ENCODE measurements around the gene NLE1. TPM values are rescaled to one million over a fixed set of nuclear protein-coding genes. Genes with fewer than 3 reads are reported as not detected.

NLE1 gene
- total and polyA plus RNA-seq, 2 experiments from 2014 or later: 3.9 to 12.7 TPM

DNA sequence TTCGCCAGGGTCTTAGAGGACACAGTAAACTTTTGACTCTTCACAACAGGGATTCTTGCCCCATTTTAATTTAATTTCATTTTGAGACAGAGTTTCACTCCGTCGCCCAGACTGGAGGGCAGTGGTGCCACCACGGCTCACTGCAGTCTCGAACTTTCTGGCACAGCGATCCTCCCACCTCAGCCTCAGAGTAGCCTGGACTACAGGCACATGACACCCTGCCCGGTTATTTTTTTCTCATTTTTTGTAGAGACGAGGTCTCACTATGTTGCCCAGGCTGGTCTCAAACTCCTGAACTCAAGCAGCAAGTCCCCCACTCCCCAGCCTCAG is 329 bp upstream of the NLE1 start:
- peak overlapping the region; percentile 61 for H2AFZ ChIP-seq

DNA sequence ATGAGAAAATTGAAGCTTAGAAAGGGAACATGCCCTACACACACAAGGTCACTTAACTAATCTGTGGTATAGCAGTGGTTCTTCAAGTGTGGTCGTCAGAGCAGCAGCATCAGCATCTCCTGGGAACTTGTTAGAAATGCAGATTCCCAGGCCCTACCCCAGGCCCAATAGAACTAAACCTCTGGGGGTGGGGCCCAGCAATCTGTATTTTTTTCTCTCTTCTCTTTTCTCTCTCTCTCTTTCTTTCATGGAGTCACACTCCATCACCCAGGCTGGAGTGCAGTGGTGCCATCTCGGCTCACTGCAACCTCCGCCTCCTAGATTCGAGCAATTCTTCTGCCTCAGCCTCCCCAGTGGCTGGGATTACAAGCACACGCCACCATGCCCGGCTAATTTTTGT is 3.9 kb downstream of the NLE1 start:
- H3K27me3 ChIP-seq: no peaks in the 10 kb centered on the region
- H3K4me3 ChIP-seq: no peak overlapping the region
- no peaks in the 10 kb centered on the region for H3K9me3 ChIP-seq (ENCODE audit: low read depth)
- peaks cover 4% of the 10 kb centered on the region for H3K4me1 ChIP-seq (ENCODE audit: insufficient read depth)
- no peaks in the 10 kb centered on the region for H3K36me3 ChIP-seq (replicated peaks; ENCODE audit: insufficient read depth, low read depth)
- WGBS (ENCODE audit: low lambda C conversion rate, missing lambda C conversion rate): over 99% methylated on average over 6 of the region's 6 CpGs
- no peak for TF ChIP-seq EZH2phosphoT487 (IDR thresholded peaks at IDR 0.05; ENCODE audit: low read depth, severe bottlenecking, unreplicated experiment)
- TF ChIP-seq, protein P1, sequence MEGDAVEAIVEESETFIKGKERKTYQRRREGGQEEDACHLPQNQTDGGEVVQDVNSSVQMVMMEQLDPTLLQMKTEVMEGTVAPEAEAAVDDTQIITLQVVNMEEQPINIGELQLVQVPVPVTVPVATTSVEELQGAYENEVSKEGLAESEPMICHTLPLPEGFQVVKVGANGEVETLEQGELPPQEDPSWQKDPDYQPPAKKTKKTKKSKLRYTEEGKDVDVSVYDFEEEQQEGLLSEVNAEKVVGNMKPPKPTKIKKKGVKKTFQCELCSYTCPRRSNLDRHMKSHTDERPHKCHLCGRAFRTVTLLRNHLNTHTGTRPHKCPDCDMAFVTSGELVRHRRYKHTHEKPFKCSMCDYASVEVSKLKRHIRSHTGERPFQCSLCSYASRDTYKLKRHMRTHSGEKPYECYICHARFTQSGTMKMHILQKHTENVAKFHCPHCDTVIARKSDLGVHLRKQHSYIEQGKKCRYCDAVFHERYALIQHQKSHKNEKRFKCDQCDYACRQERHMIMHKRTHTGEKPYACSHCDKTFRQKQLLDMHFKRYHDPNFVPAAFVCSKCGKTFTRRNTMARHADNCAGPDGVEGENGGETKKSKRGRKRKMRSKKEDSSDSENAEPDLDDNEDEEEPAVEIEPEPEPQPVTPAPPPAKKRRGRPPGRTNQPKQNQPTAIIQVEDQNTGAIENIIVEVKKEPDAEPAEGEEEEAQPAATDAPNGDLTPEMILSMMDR (IDR thresholded peaks at IDR 0.05; ENCODE audit: poor library complexity): no peak
- no peak for TF ChIP-seq EZH2 (IDR thresholded peaks at IDR 0.05; ENCODE audit: borderline replicate concordance)
- no peaks in the 10 kb centered on the region for H3K9me2 ChIP-seq (replicated peaks; ENCODE audit: insufficient read depth)
- H3K4me2 ChIP-seq: no peak overlapping the region
- no peak overlapping the region for H3K27ac ChIP-seq
- peaks cover 14% of the 10 kb centered on the region for H3K79me2 ChIP-seq
- DNase-seq (ENCODE audit: low spot score): no peak
- H4K20me1 ChIP-seq (ENCODE audit: insufficient read depth, poor library complexity, severe bottlenecking): no peaks in the 10 kb centered on the region
- H2AFZ ChIP-seq: no peak overlapping the region

More for the DNA sequence above, 329 bp upstream of the NLE1 start:
- Histone ChIP-seq H3K4me1 (ENCODE audit: insufficient read depth) (peaks cover 4% of the 10 kb centered on the region), H3K9me2 (replicated peaks; ENCODE audit: insufficient read depth) (no peaks in the 10 kb centered on the region), H3K9me3 (ENCODE audit: low read depth) (no peaks in the 10 kb centered on the region), H3K36me3 (replicated peaks; ENCODE audit: insufficient read depth, low read depth) (no peaks in the 10 kb centered on the region), H3K4me3 (no peak overlapping the region), H4K20me1 (ENCODE audit: insufficient read depth, poor library complexity, severe bottlenecking) (no peaks in the 10 kb centered on the region), H3K4me2 (peak overlapping the region; percentile 83), H3K27me3 (no peaks in the 10 kb centered on the region), H3K79me2 (peaks cover 14% of the 10 kb centered on the region), H3K27ac (no peak overlapping the region)
- WGBS (ENCODE audit: low lambda C conversion rate, missing lambda C conversion rate): 75% methylated on average over 8 of the region's 8 CpGs
- no peak for TF ChIP-seq EZH2 (IDR thresholded peaks at IDR 0.05; ENCODE audit: borderline replicate concordance)
- TF ChIP-seq, protein P1 (IDR thresholded peaks at IDR 0.05; ENCODE audit: poor library complexity): no peak
- DNase-seq (ENCODE audit: low spot score): no peak

- no peak for DNase-seq (ENCODE audit: low spot score)
- 96% methylated on average over 6 of the region's 6 CpGs for WGBS (ENCODE audit: low lambda C conversion rate, missing lambda C conversion rate)
- Histone ChIP-seq H3K4me2 (no peak overlapping the region), H3K27ac (no peak overlapping the region), H3K4me1 (ENCODE audit: insufficient read depth) (no peaks in the 10 kb centered on the region), H3K4me3 (no peak overlapping the region), H2AFZ (no peak overlapping the region), H3K79me2 (no peaks in the 10 kb centered on the region), H3K36me3 (replicated peaks; ENCODE audit: insufficient read depth, low read depth) (no peaks in the 10 kb centered on the region), H4K20me1 (ENCODE audit: insufficient read depth, poor library complexity, severe bottlenecking) (no peaks in the 10 kb centered on the region), H3K9me2 (replicated peaks; ENCODE audit: insufficient read depth) (no peaks in the 10 kb centered on the region), H3K27me3 (no peaks in the 10 kb centered on the region), H3K9me3 (ENCODE audit: low read depth) (no peaks in the 10 kb centered on the region)
- TF ChIP-seq EZH2 (IDR thresholded peaks at IDR 0.05; ENCODE audit: borderline replicate concordance) (no peak), EZH2phosphoT487 (IDR thresholded peaks at IDR 0.05; ENCODE audit: low read depth, severe bottlenecking, unreplicated experiment) (no peak)
- TF ChIP-seq, protein P1 (IDR thresholded peaks at IDR 0.05; ENCODE audit: poor library complexity): no peak
Observed at GRCh38 chr17:35135322-35135721, 6.8 kb downstream of the NLE1 start.
